ENCODE measurements around the gene TBC1D1. TPM values are rescaled to one million over a fixed set of nuclear protein-coding genes. Genes with fewer than 3 reads are reported as not detected.

TBC1D1 gene
- total and polyA plus RNA-seq, 2 experiments from 2014 or later: 53.9 to 151 TPM

DNA sequence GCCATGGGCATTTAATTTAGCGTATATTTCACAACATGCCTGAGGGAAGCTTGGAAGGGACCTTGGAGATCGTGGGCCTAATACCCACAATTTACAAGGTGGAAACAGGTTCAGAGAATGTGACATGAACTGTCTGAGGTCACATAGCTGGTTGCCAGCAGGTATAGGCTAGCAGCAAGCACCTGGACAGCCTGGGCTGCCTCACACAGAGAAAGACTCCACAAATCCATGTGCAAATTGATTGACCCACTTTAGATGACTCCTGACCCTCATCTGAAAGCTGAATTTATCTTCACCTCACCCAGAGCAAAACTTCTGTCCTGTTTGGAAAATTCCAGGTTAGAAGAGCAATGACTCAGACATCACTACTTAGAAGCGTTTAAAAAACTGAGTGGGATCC is 75.2 kb downstream of the TBC1D1 start:
- Histone ChIP-seq H2AFZ (no peak overlapping the region), H4K20me1 (replicated peaks; ENCODE audit: insufficient read depth) (no peaks in the 10 kb centered on the region), H3K27ac (ENCODE audit: low read depth) (no peak overlapping the region), H3K4me2 (no peak overlapping the region), H3F3A (replicated peaks; ENCODE audit: low read depth) (no peaks in the 10 kb centered on the region), H3K36me3 (ENCODE audit: insufficient read depth) (no peaks in the 10 kb centered on the region), H3K27me3 (ENCODE audit: insufficient read depth) (no peaks in the 10 kb centered on the region), H3K4me1 (ENCODE audit: insufficient read depth) (no peaks in the 10 kb centered on the region), H3K4me3 (no peak overlapping the region), H3K9me2 (ENCODE audit: insufficient read depth) (peaks cover 7% of the 10 kb centered on the region; the same call in 1 of the 2 replicates), H3K79me2 (replicated peaks; ENCODE audit: insufficient read depth) (no peaks in the 10 kb centered on the region)
- no peak overlapping the region for H3K27ac Mint-ChIP-seq
- DNase-seq (ENCODE audit: low spot score) (no peak), ATAC-seq (no peak)
- H3K36me3 Mint-ChIP-seq (ENCODE audit: low read depth): peaks cover 5% of the 10 kb centered on the region; the same call in 1 of the 3 replicates
- TF ChIP-seq, protein P1, sequence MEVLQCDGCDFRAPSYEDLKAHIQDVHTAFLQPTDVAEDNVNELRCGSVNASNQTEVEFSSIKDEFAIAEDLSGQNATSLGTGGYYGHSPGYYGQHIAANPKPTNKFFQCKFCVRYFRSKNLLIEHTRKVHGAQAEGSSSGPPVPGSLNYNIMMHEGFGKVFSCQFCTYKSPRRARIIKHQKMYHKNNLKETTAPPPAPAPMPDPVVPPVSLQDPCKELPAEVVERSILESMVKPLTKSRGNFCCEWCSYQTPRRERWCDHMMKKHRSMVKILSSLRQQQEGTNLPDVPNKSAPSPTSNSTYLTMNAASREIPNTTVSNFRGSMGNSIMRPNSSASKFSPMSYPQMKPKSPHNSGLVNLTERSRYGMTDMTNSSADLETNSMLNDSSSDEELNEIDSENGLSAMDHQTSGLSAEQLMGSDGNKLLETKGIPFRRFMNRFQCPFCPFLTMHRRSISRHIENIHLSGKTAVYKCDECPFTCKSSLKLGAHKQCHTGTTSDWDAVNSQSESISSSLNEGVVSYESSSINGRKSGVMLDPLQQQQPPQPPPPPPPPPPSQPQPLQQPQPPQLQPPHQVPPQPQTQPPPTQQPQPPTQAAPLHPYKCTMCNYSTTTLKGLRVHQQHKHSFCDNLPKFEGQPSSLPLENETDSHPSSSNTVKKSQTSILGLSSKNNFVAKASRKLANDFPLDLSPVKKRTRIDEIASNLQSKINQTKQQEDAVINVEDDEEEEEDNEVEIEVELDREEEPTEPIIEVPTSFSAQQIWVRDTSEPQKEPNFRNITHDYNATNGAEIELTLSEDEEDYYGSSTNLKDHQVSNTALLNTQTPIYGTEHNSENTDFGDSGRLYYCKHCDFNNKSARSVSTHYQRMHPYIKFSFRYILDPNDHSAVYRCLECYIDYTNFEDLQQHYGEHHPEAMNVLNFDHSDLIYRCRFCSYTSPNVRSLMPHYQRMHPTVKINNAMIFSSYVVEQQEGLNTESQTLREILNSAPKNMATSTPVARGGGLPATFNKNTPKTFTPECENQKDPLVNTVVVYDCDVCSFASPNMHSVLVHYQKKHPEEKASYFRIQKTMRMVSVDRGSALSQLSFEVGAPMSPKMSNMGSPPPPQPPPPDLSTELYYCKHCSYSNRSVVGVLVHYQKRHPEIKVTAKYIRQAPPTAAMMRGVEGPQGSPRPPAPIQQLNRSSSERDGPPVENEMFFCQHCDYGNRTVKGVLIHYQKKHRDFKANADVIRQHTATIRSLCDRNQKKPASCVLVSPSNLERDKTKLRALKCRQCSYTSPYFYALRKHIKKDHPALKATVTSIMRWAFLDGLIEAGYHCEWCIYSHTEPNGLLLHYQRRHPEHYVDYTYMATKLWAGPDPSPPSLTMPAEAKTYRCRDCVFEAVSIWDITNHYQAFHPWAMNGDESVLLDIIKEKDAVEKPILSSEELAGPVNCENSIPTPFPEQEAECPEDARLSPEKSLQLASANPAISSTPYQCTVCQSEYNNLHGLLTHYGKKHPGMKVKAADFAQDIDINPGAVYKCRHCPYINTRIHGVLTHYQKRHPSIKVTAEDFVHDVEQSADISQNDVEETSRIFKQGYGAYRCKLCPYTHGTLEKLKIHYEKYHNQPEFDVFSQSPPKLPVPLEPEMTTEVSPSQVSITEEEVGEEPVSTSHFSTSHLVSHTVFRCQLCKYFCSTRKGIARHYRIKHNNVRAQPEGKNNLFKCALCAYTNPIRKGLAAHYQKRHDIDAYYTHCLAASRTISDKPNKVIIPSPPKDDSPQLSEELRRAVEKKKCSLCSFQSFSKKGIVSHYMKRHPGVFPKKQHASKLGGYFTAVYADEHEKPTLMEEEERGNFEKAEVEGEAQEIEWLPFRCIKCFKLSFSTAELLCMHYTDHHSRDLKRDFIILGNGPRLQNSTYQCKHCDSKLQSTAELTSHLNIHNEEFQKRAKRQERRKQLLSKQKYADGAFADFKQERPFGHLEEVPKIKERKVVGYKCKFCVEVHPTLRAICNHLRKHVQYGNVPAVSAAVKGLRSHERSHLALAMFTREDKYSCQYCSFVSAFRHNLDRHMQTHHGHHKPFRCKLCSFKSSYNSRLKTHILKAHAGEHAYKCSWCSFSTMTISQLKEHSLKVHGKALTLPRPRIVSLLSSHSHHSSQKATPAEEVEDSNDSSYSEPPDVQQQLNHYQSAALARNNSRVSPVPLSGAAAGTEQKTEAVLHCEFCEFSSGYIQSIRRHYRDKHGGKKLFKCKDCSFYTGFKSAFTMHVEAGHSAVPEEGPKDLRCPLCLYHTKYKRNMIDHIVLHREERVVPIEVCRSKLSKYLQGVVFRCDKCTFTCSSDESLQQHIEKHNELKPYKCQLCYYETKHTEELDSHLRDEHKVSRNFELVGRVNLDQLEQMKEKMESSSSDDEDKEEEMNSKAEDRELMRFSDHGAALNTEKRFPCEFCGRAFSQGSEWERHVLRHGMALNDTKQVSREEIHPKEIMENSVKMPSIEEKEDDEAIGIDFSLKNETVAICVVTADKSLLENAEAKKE (CRISPR knock-in tag; IDR thresholded peaks at IDR 0.05): no peak
- TF ChIP-seq, protein P2, sequence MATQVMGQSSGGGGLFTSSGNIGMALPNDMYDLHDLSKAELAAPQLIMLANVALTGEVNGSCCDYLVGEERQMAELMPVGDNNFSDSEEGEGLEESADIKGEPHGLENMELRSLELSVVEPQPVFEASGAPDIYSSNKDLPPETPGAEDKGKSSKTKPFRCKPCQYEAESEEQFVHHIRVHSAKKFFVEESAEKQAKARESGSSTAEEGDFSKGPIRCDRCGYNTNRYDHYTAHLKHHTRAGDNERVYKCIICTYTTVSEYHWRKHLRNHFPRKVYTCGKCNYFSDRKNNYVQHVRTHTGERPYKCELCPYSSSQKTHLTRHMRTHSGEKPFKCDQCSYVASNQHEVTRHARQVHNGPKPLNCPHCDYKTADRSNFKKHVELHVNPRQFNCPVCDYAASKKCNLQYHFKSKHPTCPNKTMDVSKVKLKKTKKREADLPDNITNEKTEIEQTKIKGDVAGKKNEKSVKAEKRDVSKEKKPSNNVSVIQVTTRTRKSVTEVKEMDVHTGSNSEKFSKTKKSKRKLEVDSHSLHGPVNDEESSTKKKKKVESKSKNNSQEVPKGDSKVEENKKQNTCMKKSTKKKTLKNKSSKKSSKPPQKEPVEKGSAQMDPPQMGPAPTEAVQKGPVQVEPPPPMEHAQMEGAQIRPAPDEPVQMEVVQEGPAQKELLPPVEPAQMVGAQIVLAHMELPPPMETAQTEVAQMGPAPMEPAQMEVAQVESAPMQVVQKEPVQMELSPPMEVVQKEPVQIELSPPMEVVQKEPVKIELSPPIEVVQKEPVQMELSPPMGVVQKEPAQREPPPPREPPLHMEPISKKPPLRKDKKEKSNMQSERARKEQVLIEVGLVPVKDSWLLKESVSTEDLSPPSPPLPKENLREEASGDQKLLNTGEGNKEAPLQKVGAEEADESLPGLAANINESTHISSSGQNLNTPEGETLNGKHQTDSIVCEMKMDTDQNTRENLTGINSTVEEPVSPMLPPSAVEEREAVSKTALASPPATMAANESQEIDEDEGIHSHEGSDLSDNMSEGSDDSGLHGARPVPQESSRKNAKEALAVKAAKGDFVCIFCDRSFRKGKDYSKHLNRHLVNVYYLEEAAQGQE (IDR thresholded peaks at IDR 0.05; ENCODE audit: unreplicated experiment): no peak
- no peak for TF ChIP-seq EZH2 (IDR thresholded peaks at IDR 0.05; ENCODE audit: low read depth, unreplicated experiment)
- no peak for TF ChIP-seq CREB1 (CRISPR knock-in tag; IDR thresholded peaks at IDR 0.05; ENCODE audit: low read depth)
- no peaks in the 10 kb centered on the region; the same call in 2 of the 3 replicates for H3K4me1 Mint-ChIP-seq
- no peak overlapping the region for H3K4me3 Mint-ChIP-seq
- peaks cover 13% of the 10 kb centered on the region for H3K9me3 Mint-ChIP-seq
- H3K27me3 Mint-ChIP-seq (ENCODE audit: insufficient read depth, low read depth, poor library complexity): no peaks in the 10 kb centered on the region

Measured in GM23338 (cell line).